HG02588 (cell line): Measurements from ENCODE around the gene STPG4.

Experiments
- ATAC-seq: cut with Tn5 transposase; IDR thresholded peaks from one replicate; pipeline ENCODE4 v1.9.1; 2021; ENCODE audit warnings: mild to moderate bottlenecking, moderate library complexity; ENCODE audit not compliant: unreplicated experiment

Gene STPG4

DNA sequence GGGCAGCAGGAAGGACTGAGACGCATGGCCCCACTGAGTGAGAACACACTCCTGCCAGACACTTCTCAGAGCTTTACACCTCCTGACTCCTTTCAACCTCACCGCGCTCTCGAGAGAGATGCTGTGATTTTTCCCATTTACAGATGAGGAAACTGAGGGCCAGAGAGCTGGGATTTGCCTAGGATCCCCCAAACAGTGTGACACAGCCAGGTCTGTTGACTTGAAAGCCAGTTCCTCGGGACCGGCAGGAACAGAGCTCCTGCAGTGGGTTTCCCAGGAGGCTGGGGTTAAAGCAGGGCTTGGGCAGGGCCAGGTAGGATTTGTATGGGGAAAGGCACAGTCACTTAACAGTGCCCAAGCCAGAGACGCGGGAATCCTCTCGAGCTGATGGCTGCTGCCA is 81.9 kb downstream of the STPG4 start:
- ATAC-seq = no peak

- no peak for ATAC-seq
These were observed 82.3 kb downstream of the STPG4 start for GRCh38 chr2:47072728-47073191.

- no peak for ATAC-seq
These were observed 83.0 kb downstream of the STPG4 start for GRCh38 chr2:47072018-47072691.

DNA sequence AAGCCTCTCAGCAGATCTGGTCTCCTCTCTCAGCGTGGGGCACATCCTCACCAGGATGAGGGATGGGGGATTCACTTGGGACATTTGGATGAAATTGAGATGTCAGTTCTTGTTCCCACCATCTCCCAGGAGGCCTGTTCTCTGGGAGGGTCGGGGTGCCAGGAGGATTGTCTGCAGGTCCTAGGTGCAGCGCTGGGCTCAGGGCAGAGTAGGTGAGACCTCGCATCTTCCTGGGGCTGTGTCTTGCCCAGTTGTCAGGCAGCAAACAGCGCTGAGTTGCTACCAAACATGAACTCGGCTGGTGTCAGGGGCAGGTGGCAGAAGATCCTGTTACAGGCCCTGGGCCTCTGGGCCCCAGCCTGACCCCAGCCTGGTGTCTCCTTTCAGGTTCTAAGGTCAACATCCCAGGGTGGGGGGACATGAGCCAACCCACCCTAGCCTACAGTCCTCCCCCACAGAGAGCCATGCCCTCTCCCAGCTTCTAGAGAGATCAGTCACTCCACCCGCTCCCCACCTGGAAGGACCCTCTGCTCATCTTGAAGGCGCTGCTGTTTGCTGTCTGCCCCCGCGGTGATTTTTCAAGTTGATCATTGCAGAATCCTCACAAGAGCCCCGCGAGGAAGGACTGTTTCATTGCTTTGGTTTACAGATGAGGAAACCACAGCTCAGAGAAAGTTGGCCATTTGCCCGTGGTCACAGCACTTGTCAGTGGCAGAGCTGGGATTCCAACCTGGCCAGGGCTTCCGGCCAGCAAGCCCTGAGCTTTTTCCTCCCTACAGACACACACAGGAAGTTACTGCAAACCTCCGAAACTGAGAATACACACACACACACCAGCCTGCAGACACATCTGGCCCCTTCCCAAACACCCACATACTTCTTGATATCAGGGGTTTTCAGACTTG is 83.9 kb downstream of the STPG4 start:
- peak; percentile 70 for ATAC-seq

DNA sequence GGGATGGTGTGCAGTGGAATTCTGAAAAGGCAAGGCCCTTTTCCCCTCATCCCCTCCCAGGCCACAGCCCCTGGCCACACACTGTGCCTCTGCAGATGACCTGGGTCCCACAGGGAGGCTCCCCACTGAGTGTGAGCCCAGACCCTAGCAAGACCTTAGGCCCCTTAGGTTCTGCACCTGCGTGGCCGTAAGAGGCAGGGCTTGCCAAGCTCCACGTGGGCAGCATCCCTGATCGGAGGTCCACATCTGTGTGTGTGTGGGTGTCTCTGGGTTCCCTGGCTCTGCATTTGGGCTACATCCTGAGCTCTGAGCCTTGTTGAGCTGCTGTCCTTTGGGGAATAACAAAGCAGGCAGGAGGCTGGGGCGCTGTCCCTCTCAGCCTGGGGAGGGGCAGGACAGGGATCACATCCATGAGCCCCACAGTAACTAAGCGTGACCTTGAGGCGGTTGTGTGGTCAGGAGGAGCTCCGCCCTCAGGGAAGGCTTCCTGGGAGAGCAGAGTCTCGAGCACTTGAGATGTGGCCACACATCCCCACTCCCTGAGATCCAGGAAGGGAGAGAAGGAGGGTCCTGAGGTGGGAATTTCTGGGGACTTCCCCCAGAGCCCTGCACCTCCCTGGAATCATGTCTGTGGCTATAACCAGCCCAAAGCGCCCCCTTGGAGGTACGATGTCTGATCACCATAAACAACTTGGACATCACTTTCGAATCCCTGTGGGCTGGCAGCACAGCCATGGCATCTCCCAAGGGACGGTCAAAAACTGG is 84.8 kb downstream of the STPG4 start:
- ATAC-seq = no peak

GRCh38 chr2:47069628-47070154 is 85.4 kb downstream of the STPG4 start:
- ATAC-seq = no peak

DNA sequence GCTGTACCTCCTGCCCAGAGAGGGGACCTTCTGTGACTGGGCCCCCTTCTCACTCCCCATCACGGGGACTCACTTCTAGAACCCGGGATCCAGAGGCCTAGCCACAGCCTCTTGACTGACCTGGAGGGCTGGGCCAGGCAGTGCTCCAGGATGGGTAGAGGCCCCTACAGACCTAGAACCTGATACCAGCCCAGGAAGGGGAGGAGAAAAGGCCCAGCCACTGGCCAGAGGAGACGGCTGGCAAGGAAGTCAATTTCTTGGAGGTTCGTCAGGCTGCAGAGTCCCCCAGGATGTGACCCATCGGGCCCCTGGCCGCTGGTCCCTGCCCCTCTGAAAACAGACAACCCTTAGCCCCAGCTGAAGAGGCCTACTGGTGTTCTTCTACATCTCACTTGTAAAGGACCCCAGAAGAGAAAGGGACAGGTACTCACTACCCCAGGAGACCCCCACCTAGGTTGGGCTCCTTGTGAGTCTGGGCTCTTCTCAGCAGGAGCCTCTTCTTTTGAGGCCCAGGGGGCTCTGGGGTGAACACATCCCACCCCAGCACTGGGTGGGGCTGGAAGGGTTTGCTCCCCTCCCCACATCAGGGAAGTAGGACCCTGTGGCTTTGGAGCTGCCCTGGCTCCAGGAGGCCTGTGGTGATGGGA is 86.0 kb downstream of the STPG4 start:
- no peak for ATAC-seq

- no peak for ATAC-seq
These were observed 87.2 kb downstream of the STPG4 start for GRCh38 chr2:47067788-47068407.

- ATAC-seq = no peak
These were observed 89.2 kb downstream of the STPG4 start for GRCh38 chr2:47065771-47066380.

DNA sequence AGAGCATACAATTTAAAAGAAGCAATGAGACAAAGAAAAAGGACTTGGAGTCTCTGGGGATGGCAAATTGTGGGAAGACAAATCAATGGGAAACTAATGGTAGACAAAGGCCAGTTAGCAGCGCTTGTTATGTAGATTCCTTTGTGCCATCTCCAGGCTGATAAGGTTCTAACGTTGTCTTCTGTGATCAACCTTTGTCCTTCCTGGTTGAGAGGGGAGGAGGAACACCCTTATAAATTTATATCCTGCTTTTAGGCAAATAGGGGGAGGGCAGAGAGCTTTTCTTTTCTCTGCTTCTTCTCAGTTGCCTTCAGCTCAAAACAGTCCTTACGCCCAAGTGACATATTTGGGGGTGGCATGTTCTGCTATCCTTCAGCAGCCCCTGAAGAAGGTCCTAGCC is 89.8 kb downstream of the STPG4 start:
- ATAC-seq = no peak

DNA sequence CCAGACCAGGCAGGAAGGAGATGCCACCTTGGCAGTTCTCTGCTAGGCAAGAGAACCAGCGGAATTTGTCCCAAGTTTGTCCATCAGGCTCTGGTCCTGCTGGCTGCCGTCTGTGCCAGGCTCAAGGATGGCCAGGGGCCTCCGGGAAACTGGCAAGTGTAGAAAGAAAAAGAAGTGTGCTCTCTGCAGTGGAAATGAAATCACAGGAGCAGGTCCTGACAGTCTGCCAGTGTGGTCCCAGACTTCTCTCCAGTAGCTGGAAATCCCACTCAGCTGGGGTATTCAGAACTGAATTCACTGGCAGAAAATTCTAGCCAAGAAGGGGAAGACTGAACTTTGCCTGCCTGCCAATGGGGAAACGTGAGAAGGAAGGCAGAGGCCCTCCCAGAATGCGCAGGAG is 91.0 kb downstream of the STPG4 start:
- no peak for ATAC-seq

DNA sequence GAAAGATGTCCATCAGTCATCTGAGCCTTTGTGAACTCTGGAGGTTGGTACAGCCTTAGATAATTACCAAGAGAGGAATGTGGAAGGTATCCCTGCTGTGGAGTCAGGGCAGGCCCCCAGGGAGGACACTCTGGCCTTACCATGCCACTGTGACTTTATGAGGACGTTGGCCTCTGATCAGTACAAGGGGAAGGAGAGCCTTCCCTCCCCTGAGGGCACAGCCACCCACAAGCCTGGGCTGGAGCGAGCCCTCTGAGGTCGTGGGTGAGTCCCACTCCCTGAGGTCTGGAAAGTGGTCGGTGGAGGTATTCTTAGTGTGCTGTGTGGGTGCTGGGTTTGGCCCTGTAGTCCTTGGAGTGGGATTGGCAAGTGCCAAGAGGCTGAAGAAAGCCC is 91.6 kb downstream of the STPG4 start:
- ATAC-seq = no peak

GRCh38 chr2:47062681-47063537 is 92.2 kb downstream of the STPG4 start:
- no peak for ATAC-seq

GRCh38 chr2:47061944-47062678 is 93.0 kb downstream of the STPG4 start:
- ATAC-seq = no peak

DNA sequence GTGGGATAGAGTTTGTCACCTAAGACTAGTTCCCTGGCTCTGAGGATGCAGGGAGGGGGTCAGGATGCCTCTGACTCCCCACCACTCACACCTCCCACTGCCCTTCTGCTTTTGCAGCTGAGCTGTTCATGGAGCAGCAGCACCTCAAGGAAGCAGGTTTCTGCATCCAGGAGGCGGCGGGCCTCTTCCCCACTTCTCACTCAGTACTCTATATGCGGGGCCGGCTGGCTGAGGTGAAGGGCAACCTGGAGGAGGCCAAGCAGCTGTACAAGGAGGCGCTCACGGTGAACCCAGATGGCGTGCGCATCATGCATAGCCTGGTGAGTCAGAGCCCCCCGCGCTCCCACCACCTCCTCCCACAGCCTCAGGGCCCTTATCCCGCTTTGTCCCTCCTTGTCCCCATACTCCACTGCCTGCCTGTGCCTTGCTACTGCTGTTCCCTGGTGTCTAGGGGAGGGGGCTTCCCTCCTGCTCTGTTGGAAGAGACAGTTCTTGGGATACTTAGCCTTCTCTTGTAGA is 94.4 kb downstream of the STPG4 start:
- no peak for ATAC-seq

DNA sequence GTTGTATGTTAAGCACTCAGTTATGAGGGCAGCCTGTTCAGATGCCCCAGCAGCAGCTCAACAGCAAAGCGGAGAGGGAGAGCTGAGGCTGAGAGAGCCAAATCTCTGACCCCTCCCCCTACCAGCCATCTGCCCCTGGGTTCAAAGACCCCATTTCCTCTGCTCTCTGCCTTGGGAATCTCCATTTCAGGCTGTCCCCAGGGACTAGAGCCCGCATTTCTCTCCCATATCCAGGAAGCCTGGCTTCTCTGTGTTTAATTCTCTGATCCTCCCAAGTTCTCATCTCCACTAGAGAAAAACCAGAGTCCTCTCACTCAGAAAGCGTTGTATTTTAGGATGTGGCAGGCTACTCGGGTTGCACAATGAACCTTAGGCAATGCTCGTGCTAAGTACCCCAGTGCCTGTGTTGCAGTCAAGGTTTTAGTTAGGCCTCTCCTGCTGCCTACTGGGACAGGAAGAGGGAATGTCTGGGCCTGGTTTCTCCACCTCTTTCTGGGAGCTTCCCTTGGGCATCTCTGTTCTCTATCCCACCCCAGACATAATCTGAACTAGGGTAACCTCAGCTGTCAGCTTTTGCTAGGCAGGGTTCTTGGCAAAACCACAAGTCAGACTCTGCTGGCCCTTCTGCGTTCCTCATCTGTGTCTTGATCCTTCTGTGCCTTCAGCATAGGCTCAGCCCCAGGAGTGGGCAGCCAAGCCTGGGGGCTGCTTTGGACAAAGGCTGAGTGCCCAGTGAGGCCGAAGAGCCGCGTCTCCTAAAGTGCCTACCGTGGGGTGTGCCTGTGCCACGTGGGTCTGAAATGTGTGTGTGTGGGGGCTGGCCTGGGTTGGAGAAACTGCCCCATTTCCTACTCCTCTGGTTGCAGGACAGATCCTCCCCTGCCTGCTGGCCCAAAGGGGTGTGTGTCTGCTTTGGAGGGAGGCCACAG is 96.8 kb downstream of the STPG4 start:
- no peak for ATAC-seq

DNA sequence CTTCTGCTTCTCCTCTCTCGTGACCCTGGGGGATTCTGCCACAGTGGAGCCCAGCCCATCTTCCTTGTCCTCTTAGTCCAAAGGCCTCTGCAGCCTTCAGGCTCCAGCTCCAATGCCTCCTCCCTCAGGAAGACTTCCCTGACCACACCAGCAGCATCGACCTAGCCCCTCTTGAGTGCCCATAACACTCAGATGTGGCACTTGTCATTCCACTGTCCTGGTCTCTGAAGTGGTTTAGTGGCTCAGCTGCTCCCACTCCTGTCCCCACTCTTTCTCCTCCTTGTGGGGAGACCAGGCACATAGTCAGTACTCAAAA is 97.5 kb downstream of the STPG4 start:
- no peak for ATAC-seq
